A172 (cell line): ENCODE data around the gene TUBA3E. TPM values are rescaled to one million over a fixed set of nuclear protein-coding genes. Genes with fewer than 3 reads are reported as not detected.
"Not testable (repeated sequence)": the region's sequence is repeated elsewhere in the genome, so short reads cannot be mapped to it uniquely, and the experiment has no call there.

Experiments used
- DNase-seq: peaks from one replicate; pipeline ENCODE4 v3.0.0-alpha.2; 2015; ENCODE audit warnings: low spot score
- total RNA-seq: library from RNA; depleted of rRNA; stranded (reverse); fragments of >200 nt; shearing (Covaris generic); gene quantifications from 2 replicates; pipeline ENCODE4 v1.2.3, GENCODE V29; 2014; rRNA removed

Gene TUBA3E
- not detected in 2 replicates for total RNA-seq

- DNase-seq: no peak
Observed at GRCh38 chr2:130198343-130198742, at the start of gene TUBA3E. Gene TUBA3E (minus strand): TSS chr2:130198439. CDS start chr2:130198360, 79 bp downstream.

GRCh38 chr2:130246430-130246829, 48.2 kb upstream of the TUBA3E start:
- DNase-seq: no peak

GRCh38 chr2:130245976-130246375, 47.7 kb upstream of the TUBA3E start:
- DNase-seq: no peak

GRCh38 chr2:130243359-130243758, 45.1 kb upstream of the TUBA3E start:
- DNase-seq: no peak

GRCh38 chr2:130241041-130241707, 42.9 kb upstream of the TUBA3E start:
- peak; percentile 97 for DNase-seq

- DNase-seq: not testable (repeated sequence)
Observed at GRCh38 chr2:130239581-130239980, 41.3 kb upstream of the TUBA3E start.

GRCh38 chr2:130233066-130233465, 34.8 kb upstream of the TUBA3E start:
- DNase-seq: not testable (repeated sequence)

- DNase-seq: no peak
Observed at GRCh38 chr2:130231656-130232055, 33.4 kb upstream of the TUBA3E start.

GRCh38 chr2:130230907-130231306, 32.7 kb upstream of the TUBA3E start:
- not testable (repeated sequence) for DNase-seq

GRCh38 chr2:130230376-130230775, 32.1 kb upstream of the TUBA3E start:
- DNase-seq: not testable (repeated sequence)

GRCh38 chr2:130229161-130229510, 30.9 kb upstream of the TUBA3E start:
- DNase-seq: not testable (repeated sequence)

GRCh38 chr2:130228467-130229160, 30.4 kb upstream of the TUBA3E start:
- not testable (repeated sequence) for DNase-seq

GRCh38 chr2:130228005-130228404, 29.8 kb upstream of the TUBA3E start:
- DNase-seq: not testable (repeated sequence)

GRCh38 chr2:130222523-130222922, 24.3 kb upstream of the TUBA3E start:
- not testable (repeated sequence) for DNase-seq

- not testable (repeated sequence) for DNase-seq
Observed at GRCh38 chr2:130220505-130220904, 22.3 kb upstream of the TUBA3E start.

GRCh38 chr2:130219147-130219546, 20.9 kb upstream of the TUBA3E start:
- not testable (repeated sequence) for DNase-seq

GRCh38 chr2:130207051-130207450, 8.8 kb upstream of the TUBA3E start:
- DNase-seq: not testable (repeated sequence)

- DNase-seq: not testable (repeated sequence)
Observed at GRCh38 chr2:130203150-130203549, 4.9 kb upstream of the TUBA3E start.

GRCh38 chr2:130202518-130202917, 4.3 kb upstream of the TUBA3E start:
- not testable (repeated sequence) for DNase-seq

GRCh38 chr2:130196052-130196451, 2.2 kb downstream of the TUBA3E start:
- DNase-seq: not testable (repeated sequence)

- not testable (repeated sequence) for DNase-seq
Observed at GRCh38 chr2:130195089-130195635, 3.1 kb downstream of the TUBA3E start.

GRCh38 chr2:130193824-130194223, 4.4 kb downstream of the TUBA3E start:
- DNase-seq: not testable (repeated sequence)

GRCh38 chr2:130192451-130192850, 5.8 kb downstream of the TUBA3E start:
- not testable (repeated sequence) for DNase-seq
